Measurements from ENCODE around the gene DNAI7.
A peak's percentile ranks its signal among the peaks of the same experiment; 100 is the strongest.

The DNAI7 gene, protein sequence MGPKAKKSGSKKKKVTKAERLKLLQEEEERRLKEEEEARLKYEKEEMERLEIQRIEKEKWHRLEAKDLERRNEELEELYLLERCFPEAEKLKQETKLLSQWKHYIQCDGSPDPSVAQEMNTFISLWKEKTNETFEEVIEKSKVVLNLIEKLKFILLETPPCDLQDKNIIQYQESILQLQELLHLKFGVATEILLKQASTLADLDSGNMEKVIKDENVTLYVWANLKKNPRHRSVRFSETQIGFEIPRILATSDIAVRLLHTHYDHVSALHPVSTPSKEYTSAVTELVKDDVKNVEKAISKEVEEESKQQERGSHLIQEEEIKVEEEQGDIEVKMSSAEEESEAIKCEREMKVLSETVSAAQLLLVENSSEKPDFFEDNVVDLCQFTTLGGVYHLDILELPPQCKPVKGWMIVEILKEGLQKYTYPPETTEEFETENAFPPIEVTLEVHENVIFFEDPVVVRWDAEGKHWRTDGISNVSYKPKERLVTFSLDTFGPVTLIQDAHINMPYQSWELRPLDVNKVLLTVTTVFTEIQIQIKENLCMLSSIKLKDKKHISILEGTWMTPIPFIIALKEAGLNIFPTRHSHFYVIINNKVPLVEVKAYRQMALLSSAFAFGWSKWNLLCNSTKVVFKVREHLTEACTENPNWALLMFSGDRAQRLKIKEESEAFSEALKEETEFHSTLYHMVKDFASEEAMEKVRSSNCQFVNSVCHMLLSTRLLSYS

DNA sequence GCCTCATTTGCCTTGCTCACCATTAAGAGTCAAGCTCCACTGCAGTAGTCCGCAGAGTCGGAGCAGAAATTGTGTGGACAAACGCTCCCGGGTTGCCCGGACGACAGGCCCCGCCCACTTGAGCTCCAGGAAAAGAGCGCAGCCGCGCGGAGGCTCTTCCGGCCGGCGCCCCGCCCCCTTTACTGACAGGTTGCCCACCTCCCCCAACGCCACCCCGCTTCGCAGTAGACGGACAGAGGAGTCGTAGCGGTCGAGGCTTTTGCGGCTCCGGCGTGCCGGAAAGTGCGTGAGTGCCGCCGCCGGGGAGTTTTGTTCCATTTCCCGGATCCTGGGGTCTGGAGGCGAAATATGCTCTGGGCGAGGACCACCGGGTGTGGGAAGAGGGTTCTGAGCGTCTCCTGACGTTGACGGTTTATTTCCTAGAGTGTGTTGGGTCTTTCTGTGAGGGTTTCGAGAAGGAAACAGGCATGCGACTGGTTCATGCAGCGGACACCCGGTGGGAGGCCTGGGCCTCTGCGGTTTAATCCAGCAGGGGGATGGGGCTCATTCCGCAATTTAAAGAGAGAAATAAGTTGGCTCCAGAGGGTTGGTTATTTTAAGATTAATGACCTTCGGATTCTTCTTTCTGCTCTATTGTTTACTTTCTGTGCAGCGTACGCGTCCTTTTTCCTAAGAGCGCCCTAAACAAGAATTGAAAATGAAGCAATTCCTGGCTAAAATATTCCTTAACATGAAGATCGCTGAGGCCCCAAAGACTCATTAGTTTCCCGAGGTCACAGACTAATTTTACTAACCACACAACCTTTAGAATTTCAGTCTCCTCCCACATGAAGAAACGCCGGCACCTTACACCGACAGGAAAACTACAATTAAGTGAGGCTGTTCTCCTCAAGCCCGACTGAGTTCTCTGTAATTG lies at the start of gene DNAI7, which contains the start of gene ETFRF1:
Gene DNAI7 (minus strand): TSS at position 105 of the 916 bp plus-strand sequence. CDS start 82 bp downstream, at position 23.
Gene ETFRF1 (plus strand): TSS at position 182 of the 916 bp plus-strand sequence. CDS start 8,720 bp downstream, outside the sequence.
- DNase-seq (ENCODE audit: insufficient read length, low spot score) = peak; percentile 93
- FAIRE-seq = peak; percentile 96

- DNase-seq (ENCODE audit: insufficient read length, low spot score) (no peak), FAIRE-seq (no peak)
Observed at GRCh38 chr12:25243680-25243990, 48.7 kb upstream of the DNAI7 start.

DNA sequence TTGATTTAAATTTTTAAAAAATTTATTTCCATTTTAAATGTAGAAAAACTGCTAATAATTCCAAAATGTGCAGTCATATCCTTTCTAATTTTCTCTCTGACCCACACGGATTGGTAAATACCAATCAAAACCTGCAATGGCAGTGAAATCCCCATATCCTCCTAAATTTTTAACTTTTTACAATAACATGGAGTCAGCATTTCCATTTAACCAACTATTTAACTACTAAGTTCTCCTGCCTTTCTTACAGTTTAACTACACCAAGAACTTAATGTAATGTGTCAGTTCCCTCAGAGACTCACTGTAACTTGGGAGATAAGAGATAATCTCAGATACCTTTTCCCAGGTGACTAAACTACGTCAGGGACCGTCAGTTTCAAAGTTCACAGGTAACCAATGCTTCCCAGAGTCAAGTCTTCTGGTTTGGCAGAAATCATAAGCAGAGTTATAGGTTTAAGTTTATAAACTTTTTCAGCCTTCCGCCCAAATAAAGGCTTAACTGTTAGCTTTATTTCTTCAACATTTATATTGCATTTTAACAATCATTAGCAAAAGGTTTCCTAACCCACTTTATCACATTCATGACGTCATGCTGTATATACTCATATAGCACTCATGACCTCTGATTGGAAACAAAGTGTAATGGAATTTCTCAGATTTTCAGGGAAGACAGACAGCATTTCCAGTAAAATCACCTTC lies 48.2 kb upstream of the DNAI7 start:
- DNase-seq (ENCODE audit: insufficient read length, low spot score) = no peak
- no peak for FAIRE-seq

DNA sequence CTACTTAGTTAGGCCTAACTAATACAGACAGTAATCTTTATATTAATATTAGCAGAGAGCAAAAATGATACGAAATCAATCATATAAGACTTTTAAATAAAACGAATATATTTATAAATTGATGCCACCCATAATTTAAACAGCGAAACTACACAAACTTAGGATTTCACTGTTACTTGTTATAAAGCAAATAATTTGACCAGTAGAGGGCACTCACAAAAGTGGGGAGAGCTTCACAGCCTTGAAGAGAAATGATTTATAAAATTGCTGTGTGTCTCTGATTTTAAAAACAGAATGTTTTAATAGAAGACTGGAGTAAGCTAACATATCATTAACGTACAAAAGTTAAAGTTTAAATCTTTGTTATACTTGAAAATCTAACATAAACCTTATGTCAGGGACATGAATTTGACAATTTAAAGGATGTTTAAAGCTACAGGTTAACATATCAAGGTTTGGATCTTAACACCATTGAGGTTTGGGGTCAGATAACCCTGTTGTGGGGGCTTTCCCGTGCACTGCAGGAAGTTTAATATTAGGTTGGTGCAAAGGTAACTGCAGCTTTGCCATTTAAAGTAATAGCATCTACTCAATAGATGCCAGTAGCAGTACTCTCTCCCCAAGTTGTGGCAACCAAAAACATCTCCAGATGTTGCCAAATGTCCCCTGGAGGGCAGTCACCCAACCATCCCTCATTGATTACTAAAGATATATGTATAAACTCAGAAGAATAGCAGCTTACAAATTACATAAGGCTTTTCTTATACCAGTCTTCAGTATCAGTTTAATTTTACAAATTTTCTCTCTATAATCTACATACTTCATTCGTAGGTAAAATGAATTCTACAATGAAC lies 46.4 kb upstream of the DNAI7 start:
- FAIRE-seq (peak; percentile 64), DNase-seq (ENCODE audit: insufficient read length, low spot score) (peak; percentile 26)

- DNase-seq (ENCODE audit: insufficient read length, low spot score) = no peak
- no peak for FAIRE-seq
Observed at GRCh38 chr12:25236626-25237025, 41.7 kb upstream of the DNAI7 start.

- DNase-seq (ENCODE audit: insufficient read length, low spot score) = no peak
- FAIRE-seq = no peak
Observed at GRCh38 chr12:25236190-25236589, 41.2 kb upstream of the DNAI7 start.

DNA sequence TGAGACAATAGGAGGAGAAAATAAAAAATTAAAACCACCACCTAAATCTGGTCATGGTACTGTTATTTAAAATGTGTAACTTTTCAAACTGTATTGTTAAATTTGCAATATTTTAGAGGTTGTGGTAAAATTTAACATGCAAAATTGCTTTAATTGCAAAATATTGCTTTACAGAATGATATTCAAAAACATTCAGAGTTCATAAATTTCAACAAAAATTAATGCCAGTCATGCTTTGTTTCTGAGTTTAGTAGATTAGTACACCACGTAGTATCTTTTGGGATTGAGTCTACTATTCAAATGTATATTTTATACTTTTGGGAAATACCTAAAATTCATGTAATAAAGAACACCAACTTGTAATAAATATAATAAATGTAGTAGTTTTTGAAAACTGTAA lies 18.4 kb upstream of the DNAI7 start:
- DNase-seq (ENCODE audit: insufficient read length, low spot score) (no peak), FAIRE-seq (no peak)

GRCh38 chr12:25208554-25208953 lies 13.6 kb upstream of the DNAI7 start:
- FAIRE-seq (peak; percentile 85), DNase-seq (ENCODE audit: insufficient read length, low spot score) (no peak)

GRCh38 chr12:25207846-25208245 lies 12.9 kb upstream of the DNAI7 start:
- no peak for DNase-seq (ENCODE audit: insufficient read length, low spot score)
- FAIRE-seq = peak; percentile 36

DNA sequence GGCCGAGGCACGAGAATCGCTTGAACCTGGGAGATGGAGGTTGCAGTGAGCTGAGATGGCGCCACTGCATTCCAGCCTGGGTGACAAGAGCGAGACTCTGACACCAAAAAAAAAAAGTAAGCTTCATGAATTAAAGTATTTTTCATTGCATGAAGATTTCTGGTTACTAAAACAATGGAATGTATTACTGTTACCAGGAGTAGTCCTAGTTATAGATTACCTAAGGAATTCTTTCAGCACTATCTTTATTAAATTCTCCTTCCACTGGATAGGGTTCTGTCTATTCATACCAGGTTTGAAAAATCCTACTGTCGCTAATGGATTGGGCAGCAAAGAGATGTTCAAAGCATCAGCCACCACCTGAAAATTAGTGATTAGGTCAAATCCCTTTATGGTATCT lies 12.5 kb upstream of the DNAI7 start:
- FAIRE-seq (no peak), DNase-seq (ENCODE audit: insufficient read length, low spot score) (no peak)

- no peak for DNase-seq (ENCODE audit: insufficient read length, low spot score)
- no peak for FAIRE-seq
Observed at GRCh38 chr12:25202137-25202536, 7.2 kb upstream of the DNAI7 start.

DNA sequence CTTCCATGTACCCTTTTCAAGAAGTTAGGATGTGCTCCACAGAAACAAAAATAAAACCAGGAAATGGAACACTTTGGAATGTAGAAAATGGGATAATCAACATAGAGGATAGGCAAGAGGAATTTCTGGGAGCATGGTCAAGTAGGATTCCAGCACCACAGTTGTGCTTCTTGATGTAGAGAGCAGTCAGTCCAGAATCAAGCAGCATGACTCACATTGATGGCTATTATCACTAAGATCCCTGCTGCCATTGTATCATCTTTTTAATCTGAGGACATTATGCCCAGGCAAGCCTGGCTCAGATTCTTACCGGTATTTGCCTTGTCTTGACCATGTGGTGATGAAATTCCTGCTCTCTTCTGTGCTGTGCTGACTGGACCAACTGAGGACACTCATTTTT lies 5.7 kb upstream of the DNAI7 start:
- no peak for DNase-seq (ENCODE audit: insufficient read length, low spot score)
- FAIRE-seq = peak; percentile 44

DNA sequence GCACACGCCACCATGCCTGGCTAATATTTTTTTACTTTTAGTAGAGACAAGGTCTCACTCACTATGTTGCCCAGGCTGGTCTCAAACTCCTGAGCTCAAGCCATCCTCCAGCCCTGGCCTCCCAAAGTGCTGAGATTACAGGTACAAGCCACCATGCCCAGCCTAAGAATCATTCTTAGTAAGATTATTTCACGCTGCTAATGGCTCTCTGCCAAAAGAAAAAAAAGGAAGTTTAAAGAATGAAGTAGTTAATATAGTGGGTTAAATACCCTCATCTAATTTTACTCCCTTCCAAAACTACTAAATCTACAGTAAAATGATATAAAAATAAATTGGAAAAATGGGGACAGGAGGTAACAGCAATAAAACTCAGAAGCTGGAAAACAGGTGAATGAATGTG lies 2.6 kb upstream of the DNAI7 start:
- no peak for FAIRE-seq
- DNase-seq (ENCODE audit: insufficient read length, low spot score) = no peak

DNA sequence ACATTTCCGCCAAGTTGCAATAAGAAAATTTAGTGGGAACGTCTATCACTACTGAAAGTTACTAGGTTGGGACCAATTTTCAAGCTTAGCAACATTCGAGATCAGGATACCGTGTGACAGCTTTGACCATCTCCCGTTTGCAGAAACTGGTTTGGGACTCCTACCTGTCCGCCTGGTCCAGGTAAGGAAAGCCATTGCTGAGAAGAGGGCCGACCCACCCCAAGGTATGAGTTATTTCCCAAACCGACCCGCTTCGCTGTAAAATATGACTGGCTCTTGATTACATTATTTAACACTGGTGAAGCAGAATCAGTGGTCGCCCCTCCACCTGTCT lies 271 bp downstream of the DNAI7 start:
- DNase-seq (ENCODE audit: insufficient read length, low spot score) (no peak), FAIRE-seq (no peak)

GRCh38 chr12:25194214-25194613 lies 746 bp downstream of the DNAI7 start:
- no peak for DNase-seq (ENCODE audit: insufficient read length, low spot score)

GRCh38 chr12:25190793-25191192 lies 4.2 kb downstream of the DNAI7 start:
- no peak for DNase-seq (ENCODE audit: insufficient read length, low spot score)
- no peak for FAIRE-seq

More at GRCh38 chr12:25194214-25194613, 746 bp downstream of the DNAI7 start:
- no peak for FAIRE-seq

- no peak for FAIRE-seq
- no peak for DNase-seq (ENCODE audit: insufficient read length, low spot score)
Observed at GRCh38 chr12:25189656-25190055, 5.3 kb downstream of the DNAI7 start.

DNA sequence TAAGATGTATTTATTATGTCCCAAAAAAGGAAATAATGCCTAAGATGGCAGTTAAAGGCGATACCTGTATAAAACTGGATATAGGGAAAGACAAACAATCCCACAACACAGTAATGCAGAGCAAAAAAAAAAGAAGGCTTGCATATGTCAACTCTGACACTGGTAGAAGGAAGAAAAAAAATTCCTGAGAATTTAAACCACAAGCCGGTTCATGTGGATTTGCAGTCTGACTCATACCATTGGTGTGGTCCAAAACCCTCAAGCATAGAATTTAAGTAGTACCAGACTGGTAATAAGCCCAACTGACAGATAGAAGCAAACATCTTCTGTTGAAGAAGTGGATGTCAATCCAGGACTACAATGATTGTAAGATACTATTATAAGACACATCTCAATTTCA lies 7.2 kb downstream of the DNAI7 start:
- DNase-seq (ENCODE audit: insufficient read length, low spot score) = peak; percentile 48
- no peak for FAIRE-seq

- no peak for FAIRE-seq
Observed at GRCh38 chr12:25186788-25187402, 8.1 kb downstream of the DNAI7 start.

More at GRCh38 chr12:25186788-25187402, 8.1 kb downstream of the DNAI7 start:
- no peak for DNase-seq (ENCODE audit: insufficient read length, low spot score)

Data from HTR-8/SVneo (cell line).